ENCODE data around the gene MACROD2.

DNA sequence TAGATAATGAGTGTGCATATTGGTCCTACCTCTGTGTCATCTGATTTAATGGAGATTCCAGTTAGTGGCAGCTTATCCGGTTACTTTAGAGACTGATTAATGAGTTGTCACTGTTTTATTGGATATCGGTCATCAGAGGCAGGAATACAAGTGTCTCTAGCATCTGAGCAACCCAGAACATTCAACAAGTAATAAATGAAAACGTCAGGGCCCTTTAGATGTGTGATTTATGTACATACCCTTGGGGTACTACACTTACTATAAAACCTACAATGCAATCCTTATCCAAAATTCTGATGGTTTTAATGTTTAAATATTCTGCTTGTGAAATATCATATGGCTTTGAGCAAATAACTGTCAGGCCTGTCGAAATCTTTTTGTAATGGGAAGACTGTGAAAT lies 1460.0 kb downstream of the MACROD2 start:
- TF ChIP-seq RAD21 (IDR thresholded peaks at IDR 0.05; ENCODE audit: low read depth) (no peak), SP1 (IDR thresholded peaks at IDR 0.05; ENCODE audit: low read depth) (no peak), SIN3A (IDR thresholded peaks at IDR 0.05; ENCODE audit: low read depth) (no peak), POLR2A (IDR thresholded peaks at IDR 0.05; ENCODE audit: borderline replicate concordance, extremely low read depth, insufficient read depth, insufficient read length) (no peak), SRF (IDR thresholded peaks at IDR 0.05; ENCODE audit: low read depth) (no peak), POLR2AphosphoS5 (IDR thresholded peaks at IDR 0.05; ENCODE audit: low read depth, low read length) (no peak), FOSL1 (IDR thresholded peaks at IDR 0.05; ENCODE audit: low read depth) (no peak), EZH2 (IDR thresholded peaks at IDR 0.05) (no peak), ELF1 (IDR thresholded peaks at IDR 0.05; ENCODE audit: borderline replicate concordance, low read depth) (no peak), YY1 (IDR thresholded peaks at IDR 0.05; ENCODE audit: extremely low read depth, insufficient replicate concordance, low read depth, low read length) (no peak)
- TF ChIP-seq, protein P1, sequence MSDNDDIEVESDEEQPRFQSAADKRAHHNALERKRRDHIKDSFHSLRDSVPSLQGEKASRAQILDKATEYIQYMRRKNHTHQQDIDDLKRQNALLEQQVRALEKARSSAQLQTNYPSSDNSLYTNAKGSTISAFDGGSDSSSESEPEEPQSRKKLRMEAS (IDR thresholded peaks at IDR 0.05): no peak
- TF ChIP-seq, protein P2, sequence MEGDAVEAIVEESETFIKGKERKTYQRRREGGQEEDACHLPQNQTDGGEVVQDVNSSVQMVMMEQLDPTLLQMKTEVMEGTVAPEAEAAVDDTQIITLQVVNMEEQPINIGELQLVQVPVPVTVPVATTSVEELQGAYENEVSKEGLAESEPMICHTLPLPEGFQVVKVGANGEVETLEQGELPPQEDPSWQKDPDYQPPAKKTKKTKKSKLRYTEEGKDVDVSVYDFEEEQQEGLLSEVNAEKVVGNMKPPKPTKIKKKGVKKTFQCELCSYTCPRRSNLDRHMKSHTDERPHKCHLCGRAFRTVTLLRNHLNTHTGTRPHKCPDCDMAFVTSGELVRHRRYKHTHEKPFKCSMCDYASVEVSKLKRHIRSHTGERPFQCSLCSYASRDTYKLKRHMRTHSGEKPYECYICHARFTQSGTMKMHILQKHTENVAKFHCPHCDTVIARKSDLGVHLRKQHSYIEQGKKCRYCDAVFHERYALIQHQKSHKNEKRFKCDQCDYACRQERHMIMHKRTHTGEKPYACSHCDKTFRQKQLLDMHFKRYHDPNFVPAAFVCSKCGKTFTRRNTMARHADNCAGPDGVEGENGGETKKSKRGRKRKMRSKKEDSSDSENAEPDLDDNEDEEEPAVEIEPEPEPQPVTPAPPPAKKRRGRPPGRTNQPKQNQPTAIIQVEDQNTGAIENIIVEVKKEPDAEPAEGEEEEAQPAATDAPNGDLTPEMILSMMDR (IDR thresholded peaks at IDR 0.05 in 2 of 3, conservative IDR thresholded peaks at IDR 0.05 in 1 of 3; ENCODE audit: borderline replicate concordance in 1 of 3, insufficient read depth in 1 of 3, low read depth in 2 of 3, low read length in 2 of 3): no peak

Data from HCT116 (cell line).